ENCODE measurements around the gene SLC4A2.

SLC4A2 gene

DNA sequence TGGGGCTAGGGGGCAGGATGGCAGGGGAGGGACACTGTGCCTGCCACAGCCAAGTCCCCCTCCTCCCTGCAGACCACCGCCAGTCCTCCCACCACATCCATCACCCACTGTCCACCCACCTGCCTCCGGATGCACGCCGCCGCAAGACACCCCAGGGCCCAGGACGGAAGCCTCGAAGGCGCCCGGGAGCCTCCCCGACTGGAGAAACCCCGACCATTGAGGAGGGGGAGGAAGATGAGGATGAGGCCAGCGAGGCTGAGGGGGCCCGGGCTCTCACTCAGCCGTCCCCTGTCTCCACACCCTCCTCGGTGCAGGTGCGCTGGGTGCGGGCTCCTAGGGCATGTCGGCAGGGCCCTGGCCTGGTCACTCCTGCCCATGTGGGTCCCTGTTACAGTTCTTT lies 5.1 kb downstream of the SLC4A2 start:
- DNase-seq = no peak

- DNase-seq = no peak
These were observed 5.6 kb downstream of the SLC4A2 start for GRCh38 chr7:151064993-151065392.

GRCh38 chr7:151065516-151065915 lies 6.1 kb downstream of the SLC4A2 start:
- no peak for DNase-seq

DNA sequence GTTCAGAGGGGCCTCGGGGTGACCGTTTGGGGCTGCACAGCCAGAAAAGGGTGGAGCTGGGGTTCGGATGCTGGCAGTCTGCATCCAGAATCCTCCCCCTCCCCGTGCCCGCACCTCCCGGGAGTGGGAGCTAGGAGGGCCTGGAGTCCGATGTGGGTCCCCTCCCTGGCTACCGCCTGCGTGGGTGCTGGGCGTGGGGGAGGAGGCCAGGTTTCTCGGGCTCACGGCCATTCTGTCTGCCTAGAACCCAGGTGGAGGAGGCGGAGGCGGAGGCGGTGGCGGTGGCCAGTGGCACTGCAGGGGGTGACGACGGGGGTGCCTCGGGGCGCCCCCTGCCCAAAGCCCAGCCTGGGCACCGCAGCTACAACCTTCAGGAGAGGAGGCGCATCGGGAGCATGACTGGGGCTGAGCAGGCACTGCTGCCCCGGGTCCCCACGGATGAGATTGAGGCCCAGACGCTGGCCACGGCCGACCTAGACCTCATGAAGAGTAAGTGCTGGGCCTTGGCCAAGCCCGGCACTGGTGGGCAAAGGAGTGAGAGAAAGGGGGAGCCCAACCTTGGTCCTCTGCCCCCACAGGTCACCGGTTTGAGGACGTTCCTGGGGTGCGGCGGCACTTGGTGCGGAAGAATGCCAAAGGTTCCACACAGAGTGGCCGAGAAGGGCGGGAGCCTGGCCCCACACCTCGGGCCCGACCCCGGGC lies 7.0 kb downstream of the SLC4A2 start:
- no peak for DNase-seq

- no peak for DNase-seq
These were observed 8.8 kb downstream of the SLC4A2 start for GRCh38 chr7:151068069-151068773.

- no peak for DNase-seq
These were observed 10.6 kb downstream of the SLC4A2 start for GRCh38 chr7:151069841-151070573.

DNA sequence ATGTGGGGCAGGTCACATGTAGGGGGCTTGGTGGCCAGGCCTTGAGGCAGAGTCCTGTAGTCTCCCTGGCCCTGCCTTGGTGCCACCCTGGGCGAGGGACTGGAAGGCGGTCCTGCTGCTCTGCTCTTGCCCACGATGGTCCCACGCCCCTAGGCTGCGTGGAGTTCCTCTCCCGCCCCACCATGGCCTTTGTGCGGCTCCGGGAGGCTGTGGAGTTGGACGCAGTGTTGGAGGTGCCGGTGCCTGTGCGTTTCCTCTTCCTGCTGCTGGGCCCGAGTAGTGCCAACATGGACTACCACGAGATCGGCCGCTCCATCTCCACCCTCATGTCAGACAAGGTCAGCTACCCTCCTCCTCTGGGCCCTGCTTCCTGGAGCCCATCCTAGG lies 11.2 kb downstream of the SLC4A2 start:
- DNase-seq = no peak

GRCh38 chr7:151071032-151071866 lies 11.9 kb downstream of the SLC4A2 start:
- no peak for DNase-seq

- DNase-seq = no peak
These were observed 14.6 kb downstream of the SLC4A2 start for GRCh38 chr7:151073990-151074389.

DNA sequence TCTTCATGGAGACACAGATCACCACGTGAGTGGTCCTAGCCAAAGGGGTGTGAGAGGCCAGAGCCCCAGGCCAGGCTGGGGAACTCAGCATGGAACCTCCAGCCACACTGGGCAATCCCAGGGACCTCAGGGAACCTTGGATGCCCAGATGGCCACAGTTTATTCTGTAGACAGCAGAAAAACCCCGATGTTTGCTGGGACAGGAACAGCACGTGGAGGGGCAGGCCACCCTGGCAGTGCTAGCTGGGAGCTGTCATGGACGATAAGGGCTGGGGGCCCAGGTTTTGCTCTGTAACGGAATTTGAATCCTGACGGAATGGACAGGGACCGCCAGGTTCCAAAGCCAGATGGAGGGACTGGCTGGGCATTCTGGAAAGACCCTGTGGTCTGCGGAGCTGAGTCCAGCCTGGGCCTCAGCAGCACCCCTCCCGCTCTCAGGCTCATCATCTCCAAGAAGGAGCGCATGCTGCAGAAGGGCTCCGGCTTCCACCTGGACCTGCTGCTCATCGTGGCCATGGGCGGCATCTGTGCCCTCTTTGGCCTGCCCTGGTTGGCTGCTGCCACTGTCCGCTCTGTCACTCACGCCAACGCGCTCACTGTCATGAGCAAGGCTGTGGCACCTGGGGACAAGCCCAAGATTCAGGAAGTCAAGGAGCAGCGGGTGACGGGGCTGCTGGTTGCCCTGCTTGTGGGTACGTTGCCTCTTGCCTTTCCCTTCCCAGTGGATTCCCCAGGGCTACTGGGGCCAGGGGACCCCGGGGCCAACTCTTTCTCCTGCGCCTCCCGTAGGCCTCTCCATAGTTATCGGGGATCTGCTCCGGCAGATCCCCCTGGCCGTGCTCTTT lies 15.7 kb downstream of the SLC4A2 start:
- DNase-seq = no peak

DNA sequence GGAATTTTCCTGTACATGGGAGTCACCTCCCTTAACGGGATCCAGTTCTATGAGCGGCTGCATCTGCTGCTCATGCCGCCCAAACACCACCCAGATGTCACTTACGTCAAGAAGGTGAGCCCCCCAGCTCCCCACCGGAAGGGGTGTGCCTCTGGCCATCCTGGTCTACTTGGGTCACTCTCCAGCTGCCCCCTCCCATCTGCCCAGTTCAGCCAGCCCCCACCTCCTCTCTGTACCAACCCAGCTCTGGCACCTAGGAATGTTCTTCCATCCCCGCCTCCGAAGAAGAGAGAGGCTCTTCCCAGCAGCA lies 16.2 kb downstream of the SLC4A2 start:
- no peak for DNase-seq

- DNase-seq = no peak
These were observed 16.6 kb downstream of the SLC4A2 start for GRCh38 chr7:151075978-151076426.

DNA sequence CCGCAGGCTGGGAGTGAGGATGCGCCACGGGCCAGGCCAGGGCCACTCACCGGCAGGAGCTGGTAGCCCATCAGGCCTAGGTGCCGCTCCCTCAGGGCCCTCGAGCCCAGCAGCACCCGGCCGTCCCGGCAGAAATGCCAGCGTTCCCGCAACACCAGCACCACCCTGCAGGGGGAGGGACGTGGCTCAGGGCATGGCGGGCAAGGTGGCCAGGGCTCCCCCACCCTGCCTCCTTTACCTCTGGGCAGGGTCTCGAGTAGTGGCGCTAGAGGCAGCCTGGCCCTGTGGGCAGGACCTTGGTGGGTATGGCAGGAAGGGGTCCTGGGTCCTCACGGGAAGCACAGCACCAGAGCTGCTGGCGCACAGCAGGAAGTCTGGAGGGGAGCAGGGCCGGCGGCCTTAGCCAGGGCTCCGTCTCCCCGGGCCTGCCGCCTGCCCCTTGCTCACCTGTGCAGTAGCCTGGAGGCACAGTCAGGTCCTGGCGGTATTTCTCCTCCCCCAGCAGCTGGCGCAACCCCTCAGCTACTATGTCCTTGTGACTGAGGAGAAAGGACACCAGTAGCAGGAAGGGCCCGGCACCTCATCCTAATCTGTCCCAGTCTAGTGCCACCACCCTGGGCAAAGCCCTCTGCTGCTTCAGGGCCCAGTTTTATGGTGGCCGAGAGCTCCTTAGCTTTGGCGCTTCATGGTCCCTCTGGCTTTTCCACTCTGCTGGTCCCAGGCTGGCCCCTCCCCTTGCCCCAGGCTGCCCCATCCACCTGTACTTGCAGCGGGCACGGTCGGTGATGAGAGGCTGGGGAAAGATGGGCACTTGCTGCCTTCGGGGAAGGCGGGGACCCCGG lies 17.7 kb downstream of the SLC4A2 start:
- no peak for DNase-seq

DNA sequence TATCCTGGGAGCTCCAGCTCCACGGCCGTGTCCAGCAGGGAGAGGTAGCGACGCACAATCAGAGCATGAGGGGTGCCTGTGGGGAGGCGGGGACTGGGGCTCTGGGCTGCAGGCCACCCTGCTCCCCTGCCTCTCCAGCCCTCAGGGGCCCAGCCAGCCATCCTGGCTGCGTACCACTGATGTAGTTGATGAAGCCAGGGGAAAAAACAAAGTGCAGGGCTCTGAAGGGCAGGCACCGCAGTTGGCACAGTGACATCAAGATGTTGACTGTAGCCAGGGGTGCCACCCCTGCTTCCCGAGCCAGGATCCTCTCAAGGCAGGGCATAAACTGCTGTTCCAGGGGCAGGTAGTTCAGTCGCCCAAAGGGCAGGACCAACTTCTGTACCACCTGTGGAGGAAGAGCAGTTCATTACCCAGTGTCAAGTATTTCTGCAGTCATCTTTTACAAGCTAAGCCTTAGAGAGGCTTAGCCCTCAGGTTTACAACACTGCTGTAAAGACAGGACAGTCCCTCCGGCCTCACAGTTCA lies 18.4 kb downstream of the SLC4A2 start:
- no peak for DNase-seq

DNA sequence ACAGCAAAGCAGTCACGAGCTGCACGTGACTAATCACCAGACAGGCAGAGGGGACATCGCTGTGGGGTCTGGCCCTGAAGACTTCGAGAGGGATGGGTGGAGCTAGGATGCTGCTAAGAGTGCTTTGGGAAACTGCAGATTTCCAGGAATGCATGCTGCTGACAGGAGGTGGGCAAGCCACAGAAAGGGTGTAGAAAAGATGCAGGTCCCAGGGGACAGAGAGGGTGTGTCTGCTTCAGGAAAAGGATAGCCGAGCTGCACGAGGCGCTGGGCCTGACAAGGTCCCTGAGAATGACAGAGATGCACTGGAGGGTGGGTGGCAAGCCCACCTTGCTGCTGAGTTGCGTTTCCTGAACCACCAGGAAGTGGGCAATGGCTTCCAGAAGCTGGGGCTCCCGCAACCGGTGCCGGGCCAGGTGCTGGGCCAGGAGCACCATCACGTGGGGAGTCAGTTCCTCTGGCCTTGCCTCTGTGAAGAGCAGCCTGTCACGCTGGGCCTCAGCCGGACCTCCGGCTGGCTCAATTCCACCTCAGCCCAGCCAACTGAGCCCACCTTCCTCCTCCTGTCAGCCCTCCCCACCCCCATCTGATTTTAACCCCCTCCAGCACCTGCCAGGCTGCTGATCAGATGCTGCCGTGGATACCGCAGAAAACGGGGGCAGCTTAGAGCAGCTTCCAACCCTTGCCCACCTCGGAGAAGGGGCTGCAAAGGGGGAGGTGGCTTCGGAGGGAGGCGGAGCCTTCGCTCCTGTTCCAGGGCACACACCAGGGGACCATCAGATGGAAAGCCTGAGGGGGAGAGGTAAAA lies 19.0 kb downstream of the SLC4A2 start:
- DNase-seq = no peak

DNA sequence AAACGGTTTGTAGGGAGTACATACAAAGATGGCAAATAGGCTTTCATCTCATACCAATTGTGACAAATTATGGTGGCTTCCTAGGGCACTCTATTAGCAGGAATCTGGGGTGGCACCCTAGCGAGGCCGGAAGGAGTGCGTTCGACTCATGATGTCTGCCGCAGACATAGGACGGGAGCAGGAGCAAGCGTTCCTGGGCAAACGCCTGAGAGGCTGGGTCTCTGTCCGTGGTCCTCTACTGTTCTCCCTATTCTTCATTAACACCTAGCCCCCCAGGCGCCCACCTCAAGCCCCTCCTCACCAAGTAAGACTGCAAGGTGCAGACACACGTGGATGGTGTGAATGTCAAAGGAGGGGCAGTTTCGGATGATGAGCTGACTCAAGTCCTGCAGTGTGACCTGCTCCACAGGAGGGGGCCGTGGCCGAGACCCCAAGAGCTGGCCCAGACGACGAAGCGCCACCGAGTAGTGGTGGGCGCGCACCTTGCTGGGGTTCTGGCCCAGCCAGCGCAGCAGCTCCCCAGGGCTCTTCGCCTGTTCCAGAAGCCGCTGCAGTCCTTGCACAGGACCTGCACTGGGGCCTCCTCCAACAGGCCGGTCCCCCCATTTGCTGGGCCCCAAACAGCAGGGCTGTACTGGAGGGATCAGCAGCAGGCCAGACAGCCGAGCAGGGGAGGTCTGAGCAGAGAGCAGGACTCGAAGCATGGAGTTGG lies 20.0 kb downstream of the SLC4A2 start:
- no peak for DNase-seq

DNA sequence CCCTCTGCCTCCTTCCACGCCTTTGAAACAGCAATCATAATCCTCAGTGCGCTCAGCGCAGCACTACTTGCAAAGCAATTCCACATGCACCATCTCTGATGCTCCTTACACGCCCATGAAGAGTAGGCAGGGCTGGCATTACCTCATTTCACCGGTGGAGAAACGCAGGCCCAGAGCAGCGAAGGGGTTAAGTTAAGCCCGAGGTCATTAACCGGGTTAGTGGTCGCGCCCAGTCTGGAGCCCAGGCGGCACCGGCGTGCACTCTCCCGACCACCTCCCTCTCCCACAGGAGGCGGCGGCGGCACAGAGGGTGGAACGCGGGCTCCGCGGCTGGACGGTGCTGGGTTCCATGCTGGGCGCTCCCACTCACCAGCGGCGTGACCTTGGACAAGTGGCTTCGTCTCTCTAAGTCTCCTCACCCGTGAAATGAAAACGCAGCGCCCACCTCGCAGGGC lies 20.7 kb downstream of the SLC4A2 start:
- no peak for DNase-seq

- peak; percentile 78 for DNase-seq
These were observed 21.3 kb downstream of the SLC4A2 start, which contains the start of gene FASTK for GRCh38 chr7:151080522-151081169. FASTK (minus strand) TSS chr7:151080809; CDS start chr7:151080766, 43 bp downstream.
